Testis (tissue), 2 donors: ENCODE data around the gene KIF6.

ENCODE experiments used
- CTCF ChIP-seq, 3 experiments: fragments of 450-650 bp in 2 of 3; fragments of 200-600 bp in 1 of 3; sonication (generic) in 1 of 3; IDR thresholded peaks; one replicate each; pipeline ENCODE4 v1.5.1; 2016 to 2019; ENCODE audit warnings: antibody characterized with exemption in 3 of 3, mild to moderate bottlenecking in 2 of 3, moderate library complexity in 1 of 3
- POLR2A ChIP-seq: fragments of 450-650 bp; IDR thresholded peaks from one replicate; pipeline ENCODE4 v1.6.1; 2017; ENCODE audit warnings: antibody characterized with exemption, mild to moderate bottlenecking, moderate library complexity

- TF ChIP-seq CTCF (IDR thresholded peaks at IDR 0.05) (no peak), POLR2A (no peak)
These were observed 313.7 kb downstream of the KIF6 start for GRCh38 chr6:39411465-39411864.
